K562 (cell line): ENCODE measurements around the gene TMEM154. TPM values are rescaled to one million over a fixed set of nuclear protein-coding genes. Genes with fewer than 3 reads are reported as not detected.
A peak's percentile ranks its signal among the peaks of the same experiment; 100 is the strongest.

Source experiments
- ATAC-seq: fragments of 200-7000 bp; cut with Tn5 transposase; 3 replicates; pipeline ENCODE4 v1.9.1; 2020; ENCODE audit warnings: moderate library complexity
- BruUV-seq: library from RNA; stranded (reverse); fragments of 400-500 nt; replicated peaks from 2 replicates; lab custom pipeline; 2021; lab: Mats Ljungman, UMichigan
- CTCF ChIA-PET: fragments of 300-600 bp; formaldehyde crosslinking; extraction: SDS; loops from one replicate; lab custom pipeline; 2021; ENCODE audit warnings: low intra/inter-chr PET ratio; lab: Yijun Ruan, JAX
- POLR2A ChIA-PET: fragments of 300-600, 350-650 bp; sonication (Branson Sonifier 250); formaldehyde crosslinking; extraction: SDS; loops from one replicate; lab custom pipeline; 2021; ENCODE audit warnings: antibody characterized with exemption, inconsistent platforms; lab: Yijun Ruan, JAX
- DNase-seq, 4 experiments: peaks; one replicate each; pipeline versions ENCODE4 v3.0.0 to v3.0.0-alpha.2; 2011 to 2018; ENCODE audit warnings: low spot score in 3 of 4, mixed read lengths in 3 of 4; ENCODE audit errors: extremely low read depth in 1 of 4
- FAIRE-seq: peaks from 2 replicates; lab custom pipeline; 2011; peaks lifted over from hg19 to GRCh38; lab: Jason Lieb, UNC
- H2AFZ ChIP-seq: 2 replicates; pipeline ENCODE4 v1.6.0; 2011; ENCODE audit warnings: low read depth, low read length, control low read depth, inconsistent platforms
- H3K27ac ChIP-seq: fragments of 200-600 bp; 3 replicates; pipeline ENCODE4 v1.8.0; 2011; ENCODE audit warnings: low read depth, mild to moderate bottlenecking, control low read depth, inconsistent platforms, low read length, moderate library complexity, mixed read lengths; ENCODE audit errors: extremely low read depth
- H3K27me3 ChIP-seq, 2 experiments: fragments of 300-600 bp in 1 of 2; 2 replicates in 1 of 2; 3 replicates in 1 of 2; pipeline versions ENCODE4 v1.6.0 to v1.8.0; 2011; ENCODE audit warnings: inconsistent platforms in 2 of 2, low read length in 2 of 2, mild to moderate bottlenecking in 1 of 2, mixed read lengths in 1 of 2, moderate library complexity in 1 of 2; ENCODE audit not compliant: control insufficient read depth in 2 of 2, insufficient read depth in 2 of 2
- H3K36me3 ChIP-seq: fragments of 300-600 bp; 3 replicates; pipeline ENCODE4 v1.8.0; 2011; ENCODE audit warnings: mild to moderate bottlenecking, low read length, inconsistent platforms; ENCODE audit not compliant: control insufficient read depth, insufficient read depth
- H3K4me1 ChIP-seq, 2 experiments: fragments of 200-600 bp in 1 of 2; replicated peaks in 1 of 2; 2 replicates in 1 of 2; 3 replicates in 1 of 2; pipeline versions ENCODE4 v1.5.1 to v1.8.0; 2011; ENCODE audit warnings: inconsistent platforms in 2 of 2, low read length in 2 of 2, mild to moderate bottlenecking in 1 of 2, mixed read lengths in 1 of 2, moderate library complexity in 1 of 2; ENCODE audit not compliant: control insufficient read depth in 2 of 2, insufficient read depth in 2 of 2
- H3K4me2 ChIP-seq: 2 replicates; pipeline ENCODE4 v1.6.1; 2011; ENCODE audit warnings: low read length, control low read depth, inconsistent platforms, mixed read lengths; ENCODE audit not compliant: insufficient read depth
- H3K4me3 ChIP-seq: fragments of 200-600 bp; sonication (generic), shearing (Covaris generic); 2 replicates; pipeline ENCODE4 v1.5.1; 2016; ENCODE audit warnings: control low read depth, inconsistent platforms
- H3K79me2 ChIP-seq: fragments of 200-600 bp; 3 replicates; pipeline ENCODE4 v1.8.0; 2011; ENCODE audit warnings: low read length, inconsistent platforms; ENCODE audit not compliant: control insufficient read depth, insufficient read depth
- H3K9ac ChIP-seq, 2 experiments: 2 replicates each; pipeline versions ENCODE4 v1.6.0 to v1.6.1; 2011; ENCODE audit warnings: low read depth in 2 of 2, low read length in 2 of 2, control low read depth in 1 of 2, inconsistent platforms in 1 of 2, mild to moderate bottlenecking in 1 of 2, mixed read lengths in 1 of 2; ENCODE audit not compliant: insufficient read depth in 1 of 2
- H3K9me1 ChIP-seq: one replicate; pipeline ENCODE4 v1.6.0; 2011; ENCODE audit warnings: inconsistent platforms, mild to moderate bottlenecking, low read length, moderate library complexity; ENCODE audit not compliant: control insufficient read depth, insufficient read depth
- H3K9me3 ChIP-seq: replicated peaks from 2 replicates; pipeline ENCODE4 v1.5.1; 2011; ENCODE audit warnings: low read depth, low read length, inconsistent platforms; ENCODE audit not compliant: control insufficient read depth, insufficient read depth
- H4K20me1 ChIP-seq: replicated peaks from 2 replicates; pipeline ENCODE4 v1.6.1; 2011; ENCODE audit warnings: low read length, inconsistent platforms, mixed read lengths; ENCODE audit not compliant: control insufficient read depth, insufficient read depth
- CEBPG ChIP-seq, 3 experiments: fragments of 200-800 bp in 1 of 3; sonication (Bioruptor generic) in 1 of 3; sonication (generic) in 1 of 3; formaldehyde crosslinking in 1 of 3; IDR thresholded peaks in 2 of 3; conservative IDR thresholded peaks in 1 of 3; 2 replicates each; pipeline versions ENCODE4 v1.6.1 to v1.8.0; 2016 to 2022; ENCODE audit warnings: missing compliant biosample characterization in 2 of 3, missing genetic modification characterization in 2 of 3, mild to moderate bottlenecking in 1 of 3, missing genetic modification reagents in 1 of 3
- CHCHD3 ChIP-seq: fragments of 250-450 bp; sonication (Bioruptor Pico); IDR thresholded peaks from 2 replicates; pipeline ENCODE4 v2.1.2; 2022; ENCODE audit warnings: mild to moderate bottlenecking
- HDAC3 ChIP-seq: fragments of 450-650 bp; IDR thresholded peaks from 2 replicates; pipeline ENCODE4 v1.6.1; 2018; ENCODE audit warnings: borderline replicate concordance, mild to moderate bottlenecking, moderate library complexity; ENCODE audit not compliant: partially characterized antibody
- KLF6 ChIP-seq: fragments of 250-450 bp; sonication (Bioruptor Pico); IDR thresholded peaks from 2 replicates; pipeline ENCODE4 v1.4.0; 2020; ENCODE audit warnings: mild to moderate bottlenecking, moderate library complexity, borderline replicate concordance
- SMAD4 ChIP-seq: fragments of 250-450 bp; sonication (Bioruptor Pico); conservative IDR thresholded peaks from 2 replicates; pipeline ENCODE4 v1.8.0; 2021; ENCODE audit warnings: inconsistent platforms, mild to moderate bottlenecking, moderate library complexity
- YY1 ChIP-seq, 3 experiments: IDR thresholded peaks; 2 replicates each; pipeline ENCODE4 v1.6.1; 2011; ENCODE audit warnings: low read length in 2 of 3, mild to moderate bottlenecking in 2 of 3, moderate library complexity in 2 of 3, borderline replicate concordance in 1 of 3, control low read depth in 1 of 3, low read depth in 1 of 3; ENCODE audit not compliant: insufficient read depth in 3 of 3, insufficient replicate concordance in 2 of 3, control insufficient read depth in 1 of 3, insufficient read length in 1 of 3; ENCODE audit errors: extremely low read depth in 1 of 3
- in situ Hi-C: fragments of 300-500 bp; cut with MboI; formaldehyde crosslinking; loops from 4 replicates; pipeline ENCODE4 v1.15.0; 2018; ENCODE audit warnings: inconsistent platforms, mixed read lengths
- intact Hi-C: fragments of 100-400 bp; cut with micrococcal nuclease; formaldehyde crosslinking; loops from 2 replicates; pipeline ENCODE4 v1.14.2; 2022
- polyA plus RNA-seq, 8 experiments: library from polyadenylated mRNA; depleted of rRNA in 4 of 8; stranded (reverse) in 5 of 8; unstranded in 3 of 8; fragments of >200 nt; fragmentation: Nextera tagmentation in 2 of 8; fragmentation: Illumina TruSeq in 1 of 8; extraction: Ambion mirVana in 2 of 8; extraction: Trizol in 1 of 8; gene quantifications; 2 replicates each; pipeline versions ENCODE4 v1.2.1 to v1.2.3, GENCODE V29; 2011 to 2014; ENCODE audit warnings: inconsistent platforms in 1 of 8, missing spikeins in 1 of 8
- total RNA-seq, 7 experiments: library from RNA; depleted of rRNA in 6 of 7; stranded (reverse); fragments of >200 nt in 6 of 7; fragmentation: Illumina TruSeq in 2 of 7; extraction: Trizol in 2 of 7; gene quantifications; 2 replicates each; pipeline versions ENCODE4 v1.2.1 to v1.2.3, GENCODE V29; 2011 to 2021; ENCODE audit warnings: low replicate concordance in 1 of 7

Gene TMEM154
- total and polyA plus RNA-seq, 9 of the 15 experiments (the other 6 are each of a cell fraction or from before 2014, with no cell fraction given) = 0.13 to 1.8 (median 0.58) TPM

DNA sequence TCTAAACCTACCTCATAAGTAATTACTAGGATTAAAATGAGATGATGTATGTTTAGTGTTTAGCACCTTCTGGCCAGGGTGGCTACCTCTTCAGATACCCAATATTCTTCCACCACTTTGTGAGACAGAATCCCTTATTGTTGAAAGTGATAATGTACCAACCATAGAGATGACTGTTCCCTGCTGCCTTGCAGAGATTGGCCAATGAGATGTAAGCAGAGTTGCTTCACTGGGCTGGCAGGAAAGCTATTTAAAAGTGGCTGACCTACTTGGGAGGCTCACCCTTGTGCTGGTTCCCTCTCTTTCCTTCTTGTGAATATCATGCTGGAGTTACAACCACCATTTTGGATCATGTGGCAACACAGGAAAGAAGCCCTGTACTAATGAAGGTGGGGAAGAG is 58.9 kb downstream of the TMEM154 start:
- H3K4me1 ChIP-seq = no peaks in the 10 kb centered on the region
- ATAC-seq (no peak), DNase-seq (no peak)
- CTCF ChIA-PET = no interaction called here
- in situ Hi-C loops = no loop called here
- H3K9me3 ChIP-seq = no peaks in the 10 kb centered on the region
- no peak for TF ChIP-seq YY1 (IDR thresholded peaks at IDR 0.05; ENCODE audit: borderline replicate concordance in 1 of 3, control insufficient read depth in 1 of 3, extremely low read depth in 1 of 3, insufficient read depth in 3 of 3, insufficient read length in 1 of 3, insufficient replicate concordance in 2 of 3, low read depth in 1 of 3, low read length in 2 of 3)
- TF ChIP-seq HDAC3 = no peak
- TF ChIP-seq KLF6 = no peak
- TF ChIP-seq CHCHD3 (CRISPR knock-in tag) = no peak
- no peak for TF ChIP-seq SMAD4 (CRISPR knock-in tag)
- no peak for TF ChIP-seq CEBPG (CRISPR knock-in tag; IDR thresholded peaks at IDR 0.05)
- TF ChIP-seq CEBPG (tag; conservative IDR thresholded peaks at IDR 0.05 in 1 of 2, IDR thresholded peaks at IDR 0.05 in 1 of 2) = 0 out of 4 replicates have a peak, but pooled peaks have one; percentile 14 to 30
- TF ChIP-seq, all 486 proteins: peak for 1
- Histone ChIP-seq H3K9me1 (no peaks in the 10 kb centered on the region), H3K9ac (no peak overlapping the region), H4K20me1 (no peaks in the 10 kb centered on the region), H3K4me2 (no peak overlapping the region), H3K79me2 (no peaks in the 10 kb centered on the region), H3K4me3 (no peak overlapping the region), H3K27ac (no peak overlapping the region), H3K36me3 (no peaks in the 10 kb centered on the region), H2AFZ (no peak overlapping the region), H3K27me3 (peaks cover 16 to 25% of the 10 kb centered on the region in 2 experiments)
- intact Hi-C loops = no loop called here
- peak; percentile 11 for FAIRE-seq
- BruUV-seq = no TSS peak
- POLR2A ChIA-PET = interaction anchor here (1.5 kb wide), 1 partner anchor 9 kb away, joined by 3 read pairs; no protein-coding TSS in a partner anchor
